ENCODE results near the gene CSN3.

GRCh38 chr4:70203601-70204000 is 38.8 kb upstream of the CSN3 start:
- TF ChIP-seq, protein P1, sequence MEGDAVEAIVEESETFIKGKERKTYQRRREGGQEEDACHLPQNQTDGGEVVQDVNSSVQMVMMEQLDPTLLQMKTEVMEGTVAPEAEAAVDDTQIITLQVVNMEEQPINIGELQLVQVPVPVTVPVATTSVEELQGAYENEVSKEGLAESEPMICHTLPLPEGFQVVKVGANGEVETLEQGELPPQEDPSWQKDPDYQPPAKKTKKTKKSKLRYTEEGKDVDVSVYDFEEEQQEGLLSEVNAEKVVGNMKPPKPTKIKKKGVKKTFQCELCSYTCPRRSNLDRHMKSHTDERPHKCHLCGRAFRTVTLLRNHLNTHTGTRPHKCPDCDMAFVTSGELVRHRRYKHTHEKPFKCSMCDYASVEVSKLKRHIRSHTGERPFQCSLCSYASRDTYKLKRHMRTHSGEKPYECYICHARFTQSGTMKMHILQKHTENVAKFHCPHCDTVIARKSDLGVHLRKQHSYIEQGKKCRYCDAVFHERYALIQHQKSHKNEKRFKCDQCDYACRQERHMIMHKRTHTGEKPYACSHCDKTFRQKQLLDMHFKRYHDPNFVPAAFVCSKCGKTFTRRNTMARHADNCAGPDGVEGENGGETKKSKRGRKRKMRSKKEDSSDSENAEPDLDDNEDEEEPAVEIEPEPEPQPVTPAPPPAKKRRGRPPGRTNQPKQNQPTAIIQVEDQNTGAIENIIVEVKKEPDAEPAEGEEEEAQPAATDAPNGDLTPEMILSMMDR (IDR thresholded peaks at IDR 0.05) = no peak
- no peak for TF ChIP-seq ZFX (IDR thresholded peaks at IDR 0.05; ENCODE audit: borderline replicate concordance)
